Kidney (tissue), 14 donors: ENCODE measurements around the gene PRTN3. TPM values are rescaled to one million over a fixed set of nuclear protein-coding genes. Genes with fewer than 3 reads are reported as not detected.
"Not testable (repeated sequence)": the region's sequence is repeated elsewhere in the genome, so short reads cannot be mapped to it uniquely, and the experiment has no call there.

Experiments used
- DNase-seq, 5 donors: peaks; one replicate each; pipeline ENCODE4 v3.0.0-alpha.2; 2013 to 2020
- FAIRE-seq: peaks from 2 replicates; lab custom pipeline; 2012; peaks lifted over from hg19 to GRCh38; lab: Jason Lieb, UNC
- H3K27ac ChIP-seq, 2 donors: one replicate each; pipeline ENCODE4 v1.7.0; 2013; ENCODE audit warnings: low read depth in 2 of 2, low read length in 2 of 2, inconsistent platforms in 1 of 2
- H3K27me3 ChIP-seq: one replicate; pipeline ENCODE4 v1.7.1; 2013; ENCODE audit warnings: low read length, inconsistent platforms; ENCODE audit not compliant: control insufficient read depth, insufficient read depth
- H3K36me3 ChIP-seq, 3 donors: one replicate each; pipeline versions ENCODE4 v1.7.0 to v1.7.1; 2013; ENCODE audit warnings: low read length in 3 of 3, control low read depth in 1 of 3, inconsistent platforms in 1 of 3; ENCODE audit not compliant: insufficient read depth in 3 of 3, control insufficient read depth in 2 of 3
- H3K4me1 ChIP-seq, 3 donors: one replicate each; pipeline versions ENCODE4 v1.7.0 to v1.7.1; 2013; ENCODE audit warnings: low read length in 3 of 3, inconsistent platforms in 1 of 3, low read depth in 1 of 3; ENCODE audit not compliant: control insufficient read depth in 2 of 3, insufficient read depth in 2 of 3
- H3K4me3 ChIP-seq, 3 donors: one replicate each; pipeline versions ENCODE4 v1.7.0 to v1.8.1; 2013; ENCODE audit warnings: low read length in 3 of 3, control low read depth in 1 of 3, inconsistent platforms in 1 of 3
- H3K9ac ChIP-seq, 3 donors: one replicate each; pipeline versions ENCODE4 v1.7.0 to v1.7.1; 2013; ENCODE audit warnings: low read length in 3 of 3, control low read depth in 1 of 3, inconsistent platforms in 1 of 3
- H3K9me3 ChIP-seq, 3 donors: one replicate each; pipeline versions ENCODE4 v1.7.0 to v1.7.1; 2013; ENCODE audit warnings: low read length in 3 of 3, control low read depth in 1 of 3, inconsistent platforms in 1 of 3; ENCODE audit not compliant: control insufficient read depth in 2 of 3, insufficient read depth in 1 of 3
- intact Hi-C: fragments of 100-400 bp; cut with DNase I; formaldehyde crosslinking; loops from one replicate; pipeline ENCODE4 v1.11.1; 2022
- polyA plus RNA-seq: library from polyadenylated mRNA; stranded (reverse); fragments of 350-450 nt; fragmentation: Illumina TruSeq; extraction: RNeasy Lipid Tissue Mini Kit (QIAGEN cat#74804); gene quantifications from one replicate; pipeline ENCODE4 v1.2.3, GENCODE V29; 2014; ENCODE audit warnings: low read depth, low replicate concordance; ENCODE audit not compliant: insufficient read depth
- total RNA-seq: library from RNA; stranded (reverse); fragmentation: NEBNext Ultra II Directional; extraction: Animal tissue kit (Norgen Biotek cat#: 25700); gene quantifications from one replicate; pipeline ENCODE4 v1.2.1, GENCODE V29; 2021
- TF ChIP-seq, protein P1 (sequence below): IDR thresholded peaks from 3 replicates; pipeline ENCODE4 v1.5.1; 2012; ENCODE audit warnings: mild to moderate bottlenecking, moderate library complexity, borderline replicate concordance; ENCODE audit not compliant: insufficient read depth; ENCODE audit errors: extremely low read depth
- donor health status: control.
- donor health status: control.
- donor health status: control.
- donor health status: control.
- donor health status: control.
- donor health status: DM: yes; HTN: yes; CAD: no.
- donor health status: Normal renal cell carcinoma (clear cell type).

Gene PRTN3
- total and polyA plus RNA-seq, 2 donors from 2014 or later, result not detected

DNA sequence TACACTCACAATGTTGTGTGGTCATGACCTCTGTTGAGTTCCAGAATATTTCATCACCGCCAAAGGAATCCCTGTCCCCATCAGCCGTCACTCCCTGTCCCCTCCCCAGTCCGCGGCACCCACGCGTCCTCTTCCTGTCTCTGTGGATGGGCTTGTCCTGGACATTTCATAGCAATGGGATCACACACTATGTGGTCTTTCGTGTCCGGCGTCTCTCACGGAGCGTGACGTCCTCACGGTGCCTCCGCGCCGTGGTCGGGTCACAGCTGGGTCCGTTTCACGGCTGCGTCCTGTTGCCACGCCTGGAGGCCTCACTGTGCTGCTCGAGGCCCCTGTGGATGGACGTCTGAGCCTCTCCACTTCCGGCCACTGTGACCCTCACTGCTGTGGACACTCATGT is 6.6 kb upstream of the PRTN3 start:
- FAIRE-seq, result no peak
- H3K27me3 ChIP-seq, result no peaks in the 10 kb centered on the region
- no peak for DNase-seq
- no peak overlapping the region for H3K4me3 ChIP-seq
- TF ChIP-seq, protein P1, sequence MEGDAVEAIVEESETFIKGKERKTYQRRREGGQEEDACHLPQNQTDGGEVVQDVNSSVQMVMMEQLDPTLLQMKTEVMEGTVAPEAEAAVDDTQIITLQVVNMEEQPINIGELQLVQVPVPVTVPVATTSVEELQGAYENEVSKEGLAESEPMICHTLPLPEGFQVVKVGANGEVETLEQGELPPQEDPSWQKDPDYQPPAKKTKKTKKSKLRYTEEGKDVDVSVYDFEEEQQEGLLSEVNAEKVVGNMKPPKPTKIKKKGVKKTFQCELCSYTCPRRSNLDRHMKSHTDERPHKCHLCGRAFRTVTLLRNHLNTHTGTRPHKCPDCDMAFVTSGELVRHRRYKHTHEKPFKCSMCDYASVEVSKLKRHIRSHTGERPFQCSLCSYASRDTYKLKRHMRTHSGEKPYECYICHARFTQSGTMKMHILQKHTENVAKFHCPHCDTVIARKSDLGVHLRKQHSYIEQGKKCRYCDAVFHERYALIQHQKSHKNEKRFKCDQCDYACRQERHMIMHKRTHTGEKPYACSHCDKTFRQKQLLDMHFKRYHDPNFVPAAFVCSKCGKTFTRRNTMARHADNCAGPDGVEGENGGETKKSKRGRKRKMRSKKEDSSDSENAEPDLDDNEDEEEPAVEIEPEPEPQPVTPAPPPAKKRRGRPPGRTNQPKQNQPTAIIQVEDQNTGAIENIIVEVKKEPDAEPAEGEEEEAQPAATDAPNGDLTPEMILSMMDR, result no peak
- H3K9ac ChIP-seq, result no peak overlapping the region
- no peaks in the 10 kb centered on the region for H3K9me3 ChIP-seq
- H3K4me1 ChIP-seq, result peaks cover 0 to 2% (median 0%) of the 10 kb centered on the region in 3 donors
- no peaks in the 10 kb centered on the region for H3K36me3 ChIP-seq
- no peak overlapping the region for H3K27ac ChIP-seq
- intact Hi-C loops, result no loop called here

DNA sequence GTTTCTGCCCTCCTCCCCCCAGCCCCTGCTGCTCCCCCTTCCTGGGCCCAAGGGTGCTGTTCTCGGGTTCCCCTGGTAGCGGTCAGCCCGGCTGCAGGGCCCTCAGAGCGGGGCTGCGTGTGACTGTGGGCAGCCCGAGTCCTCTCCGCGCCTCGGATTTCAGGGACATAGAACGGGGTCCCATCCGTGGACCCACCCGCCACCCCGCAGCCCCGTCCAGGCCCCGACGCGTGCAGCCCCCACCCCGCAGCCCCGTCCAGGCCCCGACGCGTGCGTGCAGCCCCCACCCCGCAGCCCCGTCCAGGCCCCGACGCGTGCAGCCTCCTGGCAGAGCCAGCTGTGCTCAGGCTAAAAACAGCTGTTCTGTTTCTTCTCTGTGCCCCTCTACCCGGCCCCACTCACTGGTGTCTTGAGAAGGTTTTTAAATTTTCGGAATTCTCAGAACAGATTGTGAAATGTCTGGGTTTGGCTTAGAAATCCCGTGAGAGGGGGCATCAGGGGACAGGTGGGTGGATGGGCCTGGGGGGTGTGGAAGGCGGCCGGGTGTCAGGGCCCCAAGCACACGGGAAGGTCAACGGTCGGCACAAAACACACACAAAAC is 5.5 kb upstream of the PRTN3 start:
- intact Hi-C loops, result no loop called here
- no peaks in the 10 kb centered on the region for H3K27me3 ChIP-seq
- TF ChIP-seq, protein P1, result no peak
- DNase-seq (peak in 1 of 5 donors; percentile 76), FAIRE-seq (no peak)
- H3K27ac ChIP-seq, result no peak overlapping the region
- H3K4me1 ChIP-seq, result peaks cover 0 to 2% (median 0%) of the 10 kb centered on the region in 3 donors
- no peaks in the 10 kb centered on the region for H3K9me3 ChIP-seq
- no peak overlapping the region for H3K9ac ChIP-seq
- no peak overlapping the region for H3K4me3 ChIP-seq
- H3K36me3 ChIP-seq, result no peaks in the 10 kb centered on the region

DNA sequence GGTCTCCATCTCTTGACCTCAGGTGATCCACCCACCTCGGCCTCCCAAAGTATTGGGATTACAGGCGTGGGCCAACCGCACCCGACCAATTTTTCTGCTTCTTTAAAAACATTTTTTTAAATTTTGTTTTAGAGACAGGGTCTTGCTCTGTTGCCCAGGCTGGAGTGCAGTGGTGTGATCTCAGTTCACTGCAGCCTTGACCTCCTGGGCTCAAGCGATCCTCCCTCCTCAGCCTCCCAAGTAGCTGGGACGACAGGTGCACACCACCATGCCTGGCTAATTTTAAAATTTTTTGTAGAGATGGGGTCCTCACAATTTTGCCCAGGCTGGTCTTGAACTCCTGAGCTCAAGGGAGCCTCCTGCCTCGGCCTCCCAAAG is 2.0 kb downstream of the PRTN3 start:
- H3K27me3 ChIP-seq, DNase-seq, H3K4me1 ChIP-seq, H3K4me3 ChIP-seq, H3K36me3 ChIP-seq, FAIRE-seq, H3K9me3 ChIP-seq, H3K9ac ChIP-seq, intact Hi-C loops, H3K27ac ChIP-seq: not testable (repeated sequence)

DNA sequence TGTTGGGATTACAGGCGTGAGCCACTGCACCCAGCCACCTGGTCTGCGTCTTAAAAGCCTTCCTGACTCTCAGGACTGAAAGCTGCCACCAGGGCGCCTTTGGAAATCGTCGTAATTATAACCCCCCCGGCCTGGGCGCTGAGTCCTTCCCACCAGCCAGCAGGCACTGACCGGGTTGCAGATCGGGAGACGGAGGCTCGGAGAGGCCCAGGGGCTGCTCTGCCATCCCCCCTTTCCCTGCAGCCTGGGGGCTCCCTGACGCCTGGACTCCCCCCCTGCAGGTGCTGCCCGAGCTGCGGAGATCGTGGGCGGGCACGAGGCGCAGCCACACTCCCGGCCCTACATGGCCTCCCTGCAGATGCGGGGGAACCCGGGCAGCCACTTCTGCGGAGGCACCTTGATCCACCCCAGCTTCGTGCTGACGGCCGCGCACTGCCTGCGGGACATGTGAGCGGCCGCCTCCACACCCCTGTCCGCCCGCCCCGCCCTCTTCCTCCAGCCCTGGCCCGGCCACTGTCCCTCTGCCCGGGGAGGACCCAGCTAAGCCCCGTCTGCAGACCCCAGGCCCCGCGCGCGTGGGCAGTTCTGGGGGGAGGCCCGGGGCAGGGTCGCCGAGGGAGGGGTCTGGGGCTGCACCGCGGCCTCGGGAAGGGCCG is 2.5 kb downstream of the PRTN3 start:
- intact Hi-C loops, result no loop called here
- no peaks in the 10 kb centered on the region for H3K9me3 ChIP-seq
- no peak overlapping the region for H3K4me3 ChIP-seq
- TF ChIP-seq, protein P1, result no peak
- DNase-seq (peak in 3 of 5 donors; percentile 41 to 73 (median 55)), FAIRE-seq (no peak)
- peaks cover 2% of the 10 kb centered on the region for H3K27me3 ChIP-seq
- no peak overlapping the region for H3K27ac ChIP-seq
- H3K9ac ChIP-seq, result no peak overlapping the region
- peaks cover 0 to 7% (median 0%) of the 10 kb centered on the region in 3 donors for H3K4me1 ChIP-seq
- no peaks in the 10 kb centered on the region for H3K36me3 ChIP-seq
